ENCODE data around the gene PEAK1.

- no peak for TF ChIP-seq ZNF10 (tag by site-specific recombination; IDR thresholded peaks at IDR 0.05)
- TF ChIP-seq ELK4 (IDR thresholded peaks at IDR 0.05; ENCODE audit: borderline replicate concordance, low read depth, low read length): no peak
- TF ChIP-seq ZNF23 (tag by site-specific recombination; IDR thresholded peaks at IDR 0.05; ENCODE audit: borderline replicate concordance): no peak
These were observed 86.7 kb downstream of the PEAK1 start for GRCh38 chr15:77333166-77333565.

Data from HEK293 (cell line).